HCT116 (cell line): Measurements from ENCODE around the gene ZEB2.

Source experiments
- EZH2 ChIP-seq: fragments of 200-600 bp; sonication (generic); IDR thresholded peaks from 2 replicates; pipeline ENCODE4 v1.6.1; 2017; ENCODE audit warnings: antibody characterized with exemption, mixed run types
- JUND ChIP-seq: IDR thresholded peaks from 2 replicates; pipeline ENCODE4 v1.6.1; 2012
- POLR2AphosphoS5 ChIP-seq: IDR thresholded peaks from 2 replicates; pipeline ENCODE4 v1.6.1; 2011; ENCODE audit warnings: mild to moderate bottlenecking, low read depth, low read length, moderate library complexity
- TF ChIP-seq, protein P1 (sequence below), 3 experiments: fragments of 200-600 bp in 1 of 3; sonication (generic) in 1 of 3; IDR thresholded peaks in 2 of 3; conservative IDR thresholded peaks in 1 of 3; 2 replicates each; pipeline ENCODE4 v1.5.1; 2012 to 2017; ENCODE audit warnings: low read depth in 2 of 3, low read length in 2 of 3, antibody characterized with exemption in 1 of 3, borderline replicate concordance in 1 of 3, control low read depth in 1 of 3, mild to moderate bottlenecking in 1 of 3, mixed read lengths in 1 of 3, mixed run types in 1 of 3, moderate library complexity in 1 of 3; ENCODE audit not compliant: insufficient read depth in 1 of 3

DNA sequence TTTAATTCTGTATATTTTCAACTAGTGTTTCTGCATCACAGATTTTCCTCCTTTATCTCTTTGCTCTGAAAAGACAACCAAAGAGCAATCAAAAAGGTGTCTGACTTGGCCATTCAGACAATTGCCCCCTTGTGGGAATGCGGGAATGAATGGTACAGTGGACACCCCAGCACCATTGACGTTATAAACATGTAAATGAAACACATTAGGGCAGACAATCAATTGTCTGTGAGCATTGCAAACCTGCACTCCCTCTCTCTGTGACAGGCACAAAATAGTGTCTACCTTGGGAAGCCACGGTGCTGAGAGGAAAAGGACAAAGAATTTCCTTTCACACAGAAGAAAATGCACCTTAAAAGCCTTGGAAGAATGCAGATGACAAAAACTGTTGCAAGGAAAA, 8.0 kb downstream of the ZEB2 start:
- TF ChIP-seq POLR2AphosphoS5 (no peak), JUND (no peak), EZH2 (no peak)
- TF ChIP-seq, protein P1, sequence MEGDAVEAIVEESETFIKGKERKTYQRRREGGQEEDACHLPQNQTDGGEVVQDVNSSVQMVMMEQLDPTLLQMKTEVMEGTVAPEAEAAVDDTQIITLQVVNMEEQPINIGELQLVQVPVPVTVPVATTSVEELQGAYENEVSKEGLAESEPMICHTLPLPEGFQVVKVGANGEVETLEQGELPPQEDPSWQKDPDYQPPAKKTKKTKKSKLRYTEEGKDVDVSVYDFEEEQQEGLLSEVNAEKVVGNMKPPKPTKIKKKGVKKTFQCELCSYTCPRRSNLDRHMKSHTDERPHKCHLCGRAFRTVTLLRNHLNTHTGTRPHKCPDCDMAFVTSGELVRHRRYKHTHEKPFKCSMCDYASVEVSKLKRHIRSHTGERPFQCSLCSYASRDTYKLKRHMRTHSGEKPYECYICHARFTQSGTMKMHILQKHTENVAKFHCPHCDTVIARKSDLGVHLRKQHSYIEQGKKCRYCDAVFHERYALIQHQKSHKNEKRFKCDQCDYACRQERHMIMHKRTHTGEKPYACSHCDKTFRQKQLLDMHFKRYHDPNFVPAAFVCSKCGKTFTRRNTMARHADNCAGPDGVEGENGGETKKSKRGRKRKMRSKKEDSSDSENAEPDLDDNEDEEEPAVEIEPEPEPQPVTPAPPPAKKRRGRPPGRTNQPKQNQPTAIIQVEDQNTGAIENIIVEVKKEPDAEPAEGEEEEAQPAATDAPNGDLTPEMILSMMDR (IDR thresholded peaks at IDR 0.05 in 2 of 3, conservative IDR thresholded peaks at IDR 0.05 in 1 of 3; ENCODE audit: borderline replicate concordance in 1 of 3, insufficient read depth in 1 of 3, low read depth in 2 of 3, low read length in 2 of 3): no peak
